Ascending aorta (tissue), 2 donors: Measurements from ENCODE around the gene ACOXL. TPM values are rescaled to one million over a fixed set of nuclear protein-coding genes. Genes with fewer than 3 reads are reported as not detected.

Experiments used
- DNase-seq, 2 donors: peaks; one replicate each; pipeline ENCODE4 v3.0.0-alpha.2; 2019; ENCODE audit warnings: low spot score in 2 of 2
- H3K27ac ChIP-seq, 2 donors: fragments of 200-600 bp; sonication (generic); one replicate each; pipeline ENCODE4 v1.5.1; 2016 to 2017; ENCODE audit warnings: mild to moderate bottlenecking in 1 of 2
- H3K27me3 ChIP-seq: fragments of 200-600 bp; sonication (generic); one replicate; pipeline ENCODE4 v1.5.1; 2017
- H3K36me3 ChIP-seq, 2 donors: fragments of 200-600 bp; sonication (generic); one replicate each; pipeline ENCODE4 v1.5.1; 2016
- H3K4me1 ChIP-seq, 2 donors: fragments of 200-600 bp; sonication (generic); one replicate each; pipeline ENCODE4 v1.5.1; 2016 to 2017; ENCODE audit warnings: mild to moderate bottlenecking in 1 of 2
- H3K4me3 ChIP-seq, 2 donors: fragments of 200-600 bp; sonication (generic); one replicate each; pipeline ENCODE4 v1.5.1; 2016 to 2017; ENCODE audit warnings: mild to moderate bottlenecking in 1 of 2
- H3K9me3 ChIP-seq, 2 donors: fragments of 200-600 bp; sonication (generic); one replicate each; pipeline ENCODE4 v1.5.1; 2016
- CTCF ChIP-seq, 3 experiments: fragments of 200-600 bp in 2 of 3; fragments of 450-650 bp in 1 of 3; sonication (generic) in 2 of 3; IDR thresholded peaks; one replicate each; pipeline ENCODE4 v1.5.1; 2016 to 2019; ENCODE audit warnings: antibody characterized with exemption in 3 of 3, mild to moderate bottlenecking in 1 of 3, moderate library complexity in 1 of 3
- intact Hi-C: fragments of 100-400 bp; cut with DNase I; formaldehyde crosslinking; loops from one replicate; pipeline ENCODE4 v1.15.1; 2023
- total RNA-seq: library from RNA; depleted of rRNA; stranded (reverse); fragments of >200 nt; gene quantifications from one replicate; pipeline ENCODE4 v1.1.0, GENCODE V29; 2016

The ACOXL gene
- total RNA-seq, 1 donor from 2014 or later: not detected

GRCh38 chr2:110904779-110905148 lies 172.4 kb downstream of the ACOXL start:
- Histone ChIP-seq H3K27ac (no peak overlapping the region), H3K36me3 (no peaks in the 10 kb centered on the region), H3K9me3 (no peaks in the 10 kb centered on the region), H3K27me3 (no peaks in the 10 kb centered on the region), H3K4me1 (no peaks in the 10 kb centered on the region), H3K4me3 (no peak overlapping the region)
- intact Hi-C loops: no loop called here
- TF ChIP-seq CTCF (IDR thresholded peaks at IDR 0.05): no peak
- no peak for DNase-seq

GRCh38 chr2:110905217-110905616 lies 172.8 kb downstream of the ACOXL start:
- no peaks in the 10 kb centered on the region for H3K4me1 ChIP-seq
- no peak overlapping the region for H3K4me3 ChIP-seq
- no peaks in the 10 kb centered on the region for H3K27me3 ChIP-seq
- intact Hi-C loops: no loop called here
- no peaks in the 10 kb centered on the region for H3K36me3 ChIP-seq
- no peak for TF ChIP-seq CTCF (IDR thresholded peaks at IDR 0.05)
- no peak overlapping the region for H3K27ac ChIP-seq
- no peak for DNase-seq
- H3K9me3 ChIP-seq: no peaks in the 10 kb centered on the region

DNA sequence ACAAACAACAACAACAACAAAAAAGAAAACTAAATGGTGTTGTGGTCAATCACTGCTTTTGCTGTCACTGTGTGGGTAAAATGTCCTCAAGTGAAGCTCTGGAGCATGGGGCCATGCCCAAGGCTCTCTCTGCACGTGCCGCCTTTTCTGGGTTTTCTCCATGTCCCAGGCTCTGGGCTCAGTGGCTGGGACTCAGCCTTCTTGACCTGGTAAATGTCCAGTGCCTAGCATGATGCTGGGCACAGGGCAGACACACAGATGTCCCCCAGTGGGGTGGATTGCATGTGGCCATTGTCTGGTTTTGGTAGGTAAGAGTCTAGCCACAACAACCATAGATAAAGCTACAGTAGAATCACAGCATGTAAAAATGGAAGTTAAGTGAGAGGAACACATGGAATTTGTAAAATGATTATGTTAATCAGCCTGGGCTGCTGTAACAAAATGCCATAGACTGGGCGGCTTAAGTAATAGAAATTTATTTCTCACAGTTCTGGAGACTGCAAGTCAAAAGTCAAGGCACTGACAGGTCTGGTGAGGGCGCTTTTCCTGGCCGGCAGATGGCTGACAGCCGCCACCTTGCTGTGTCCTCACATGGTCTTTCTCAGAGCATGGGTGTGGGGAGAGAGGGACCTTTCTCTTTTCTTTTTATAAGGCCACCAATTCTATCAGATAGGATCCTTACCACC lies 174.4 kb downstream of the ACOXL start:
- intact Hi-C loops: no loop called here
- Histone ChIP-seq H3K36me3 (no peaks in the 10 kb centered on the region), H3K9me3 (peaks cover 0 to 8% of the 10 kb centered on the region in 2 donors), H3K4me3 (no peak overlapping the region), H3K27ac (no peak overlapping the region), H3K4me1 (no peaks in the 10 kb centered on the region), H3K27me3 (no peaks in the 10 kb centered on the region)
- TF ChIP-seq CTCF (IDR thresholded peaks at IDR 0.05): no peak
- no peak for DNase-seq

GRCh38 chr2:110909501-110909900 lies 177.1 kb downstream of the ACOXL start:
- no peaks in the 10 kb centered on the region for H3K27me3 ChIP-seq
- no peak for DNase-seq
- no peak for TF ChIP-seq CTCF (IDR thresholded peaks at IDR 0.05)
- no peaks in the 10 kb centered on the region for H3K36me3 ChIP-seq
- intact Hi-C loops: no loop called here
- H3K27ac ChIP-seq: no peak overlapping the region
- H3K4me3 ChIP-seq: no peak overlapping the region
- H3K9me3 ChIP-seq: peaks cover 0 to 8% of the 10 kb centered on the region in 2 donors
- no peaks in the 10 kb centered on the region for H3K4me1 ChIP-seq

GRCh38 chr2:110910423-110910822 lies 178.1 kb downstream of the ACOXL start:
- Histone ChIP-seq H3K4me1 (no peaks in the 10 kb centered on the region), H3K36me3 (no peaks in the 10 kb centered on the region), H3K27ac (no peak overlapping the region), H3K27me3 (no peaks in the 10 kb centered on the region), H3K9me3 (peaks cover 0 to 8% of the 10 kb centered on the region in 2 donors), H3K4me3 (no peak overlapping the region)
- TF ChIP-seq CTCF (IDR thresholded peaks at IDR 0.05): no peak
- intact Hi-C loops: no loop called here
- no peak for DNase-seq

- H3K27ac ChIP-seq: no peak overlapping the region
- intact Hi-C loops: no loop called here
- DNase-seq: no peak
- TF ChIP-seq CTCF (IDR thresholded peaks at IDR 0.05): no peak
- H3K4me3 ChIP-seq: no peak overlapping the region
- no peaks in the 10 kb centered on the region for H3K4me1 ChIP-seq
- H3K27me3 ChIP-seq: no peaks in the 10 kb centered on the region
- H3K9me3 ChIP-seq: peaks cover 0 to 8% of the 10 kb centered on the region in 2 donors
- no peaks in the 10 kb centered on the region for H3K36me3 ChIP-seq
Observed at GRCh38 chr2:110919738-110920137, 187.4 kb downstream of the ACOXL start.
